ENCODE results near the gene KRTAP10-12.

The KRTAP10-12 gene

GRCh38 chr21:44734841-44735240 is 37.9 kb downstream of the KRTAP10-12 start:
- no peak for DNase-seq

GRCh38 chr21:44735821-44736220 is 38.8 kb downstream of the KRTAP10-12 start:
- no peak for DNase-seq

- no peak for DNase-seq
Measured at GRCh38 chr21:44736291-44737004, 39.5 kb downstream of the KRTAP10-12 start.

- no peak for DNase-seq
Measured at GRCh38 chr21:44737706-44738354, 40.9 kb downstream of the KRTAP10-12 start.

GRCh38 chr21:44738621-44739020 is 41.6 kb downstream of the KRTAP10-12 start:
- no peak for DNase-seq

- no peak for DNase-seq
Measured at GRCh38 chr21:44739316-44739715, 42.3 kb downstream of the KRTAP10-12 start.

GRCh38 chr21:44740742-44741141 is 43.8 kb downstream of the KRTAP10-12 start:
- DNase-seq, result no peak

- DNase-seq, result no peak
Measured at GRCh38 chr21:44741921-44742320, 44.9 kb downstream of the KRTAP10-12 start.

- DNase-seq, result no peak
Measured at GRCh38 chr21:44742418-44743153, 45.6 kb downstream of the KRTAP10-12 start.

All from effector CD4-positive, alpha-beta T cell (primary cell).